B cell (primary cell): ENCODE results near the gene IL26.

Source experiments
- EZH2 ChIP-seq: IDR thresholded peaks from 2 replicates; pipeline ENCODE4 v1.6.1; 2012; ENCODE audit warnings: borderline replicate concordance, low read depth, mild to moderate bottlenecking, moderate library complexity, low read length; ENCODE audit not compliant: insufficient read depth, poor library complexity, severe bottlenecking
- TF ChIP-seq, protein P1 (sequence below): fragments of 200-600 bp; IDR thresholded peaks from one replicate; pipeline ENCODE4 v1.8.0; 2022; ENCODE audit warnings: antibody characterized with exemption, mild to moderate bottlenecking

DNA sequence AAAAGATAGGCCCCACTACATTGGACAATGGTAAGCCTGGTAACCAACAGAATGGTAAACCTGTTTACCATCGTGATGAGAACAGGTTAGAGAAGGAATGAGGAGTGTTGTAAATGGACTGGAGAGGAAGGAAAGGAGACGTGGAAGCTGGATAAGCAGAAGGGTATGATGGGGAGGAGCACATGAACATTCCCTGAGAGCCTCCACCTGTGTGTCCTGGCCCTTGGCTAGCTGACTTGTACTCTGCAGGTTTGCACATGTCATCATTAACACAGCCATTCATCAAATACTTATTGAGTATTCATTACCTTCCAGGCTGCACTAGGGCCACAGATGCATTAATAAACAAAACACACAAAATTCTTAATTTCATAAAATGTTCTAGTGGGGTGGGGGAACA, 4.3 kb upstream of the IL26 start:
- TF ChIP-seq, protein P1, sequence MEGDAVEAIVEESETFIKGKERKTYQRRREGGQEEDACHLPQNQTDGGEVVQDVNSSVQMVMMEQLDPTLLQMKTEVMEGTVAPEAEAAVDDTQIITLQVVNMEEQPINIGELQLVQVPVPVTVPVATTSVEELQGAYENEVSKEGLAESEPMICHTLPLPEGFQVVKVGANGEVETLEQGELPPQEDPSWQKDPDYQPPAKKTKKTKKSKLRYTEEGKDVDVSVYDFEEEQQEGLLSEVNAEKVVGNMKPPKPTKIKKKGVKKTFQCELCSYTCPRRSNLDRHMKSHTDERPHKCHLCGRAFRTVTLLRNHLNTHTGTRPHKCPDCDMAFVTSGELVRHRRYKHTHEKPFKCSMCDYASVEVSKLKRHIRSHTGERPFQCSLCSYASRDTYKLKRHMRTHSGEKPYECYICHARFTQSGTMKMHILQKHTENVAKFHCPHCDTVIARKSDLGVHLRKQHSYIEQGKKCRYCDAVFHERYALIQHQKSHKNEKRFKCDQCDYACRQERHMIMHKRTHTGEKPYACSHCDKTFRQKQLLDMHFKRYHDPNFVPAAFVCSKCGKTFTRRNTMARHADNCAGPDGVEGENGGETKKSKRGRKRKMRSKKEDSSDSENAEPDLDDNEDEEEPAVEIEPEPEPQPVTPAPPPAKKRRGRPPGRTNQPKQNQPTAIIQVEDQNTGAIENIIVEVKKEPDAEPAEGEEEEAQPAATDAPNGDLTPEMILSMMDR, result no peak
- TF ChIP-seq EZH2, result no peak
